SK-N-SH (cell line): ENCODE measurements around the gene IZUMO1. TPM values are rescaled to one million over a fixed set of nuclear protein-coding genes. Genes with fewer than 3 reads are reported as not detected.
A peak's percentile ranks its signal among the peaks of the same experiment; 100 is the strongest.

Experiments
- CTCF ChIA-PET: fragments of 300-600, 350-600 bp; formaldehyde crosslinking; extraction: SDS; loops from one replicate; lab custom pipeline; 2021; lab: Yijun Ruan, JAX
- POLR2A ChIA-PET: fragments of 350-600 bp; sonication (Branson Sonifier 250); formaldehyde crosslinking; extraction: SDS; loops from one replicate; lab custom pipeline; 2020; ENCODE audit warnings: antibody characterized with exemption, inconsistent platforms; lab: Yijun Ruan, JAX
- DNase-seq: peaks from one replicate; pipeline ENCODE4 v3.0.0; 2012
- H2AFZ ChIP-seq: fragments of 200-600 bp; sonication (generic); 2 replicates; pipeline ENCODE4 v1.8.1; 2016; ENCODE audit warnings: antibody characterized with exemption, mild to moderate bottlenecking, low read depth
- H3F3A ChIP-seq: fragments of 200-600 bp; sonication (generic); replicated peaks from 2 replicates; pipeline ENCODE3; 2016; ENCODE audit warnings: antibody characterized with exemption, mild to moderate bottlenecking; ENCODE audit not compliant: insufficient read depth
- H3K27ac ChIP-seq, 2 experiments: fragments of 200-500 bp in 1 of 2; fragments of 200-600 bp in 1 of 2; sonication (Bioruptor generic) in 1 of 2; sonication (generic), shearing (Covaris generic) in 1 of 2; 2 replicates each; pipeline versions ENCODE4 v1.5.1 to v1.6.1; 2014 to 2016; ENCODE audit warnings: low read depth in 2 of 2, inconsistent platforms in 1 of 2, low read length in 1 of 2, mild to moderate bottlenecking in 1 of 2, mixed read lengths in 1 of 2
- H3K27me3 ChIP-seq: fragments of 200-600 bp; sonication (generic), shearing (Covaris generic); 2 replicates; pipeline ENCODE4 v1.6.1; 2016; ENCODE audit warnings: mixed run types; ENCODE audit not compliant: insufficient read depth
- H3K36me3 ChIP-seq, 2 experiments: fragments of 200-500 bp in 1 of 2; fragments of 200-600 bp in 1 of 2; sonication (Bioruptor generic) in 1 of 2; sonication (generic) in 1 of 2; replicated peaks in 1 of 2; 2 replicates each; pipeline versions ENCODE3 to v1.5.1; 2014 to 2016; ENCODE audit warnings: low read length in 1 of 2, mild to moderate bottlenecking in 1 of 2; ENCODE audit not compliant: insufficient read depth in 2 of 2, control insufficient read depth in 1 of 2
- H3K4me1 ChIP-seq, 2 experiments: fragments of 200-500 bp in 1 of 2; fragments of 200-600 bp in 1 of 2; sonication (Bioruptor generic) in 1 of 2; sonication (generic), shearing (Covaris generic) in 1 of 2; 2 replicates each; pipeline versions ENCODE4 v1.5.1 to v1.6.1; 2014 to 2016; ENCODE audit warnings: low read depth in 1 of 2, low read length in 1 of 2, mixed run types in 1 of 2; ENCODE audit not compliant: insufficient read depth in 2 of 2, control insufficient read depth in 1 of 2
- H3K4me2 ChIP-seq: fragments of 200-600 bp; sonication (generic), shearing (Covaris generic); 2 replicates; pipeline ENCODE4 v1.6.1; 2017; ENCODE audit warnings: mixed run types
- H3K4me3 ChIP-seq, 2 experiments: fragments of 200-500 bp in 1 of 2; fragments of 200-600 bp in 1 of 2; sonication (Bioruptor generic) in 1 of 2; sonication (generic), shearing (Covaris generic) in 1 of 2; 2 replicates each; pipeline versions ENCODE4 v1.5.1 to v1.8.1; 2014 to 2016; ENCODE audit warnings: low read depth in 2 of 2, inconsistent platforms in 1 of 2, low read length in 1 of 2, mild to moderate bottlenecking in 1 of 2, mixed read lengths in 1 of 2, moderate library complexity in 1 of 2
- H3K79me2 ChIP-seq: fragments of 200-600 bp; sonication (generic); 2 replicates; pipeline ENCODE4 v1.8.1; 2017; ENCODE audit warnings: mild to moderate bottlenecking; ENCODE audit not compliant: insufficient read depth
- H3K9ac ChIP-seq: fragments of 200-600 bp; sonication (generic); 2 replicates; pipeline ENCODE4 v1.6.1; 2017; ENCODE audit warnings: mixed run types
- H3K9me2 ChIP-seq: fragments of 200-600 bp; sonication (generic); 2 replicates; pipeline ENCODE4 v1.6.1; 2017; ENCODE audit warnings: mixed run types
- H3K9me3 ChIP-seq: fragments of 200-600 bp; sonication (generic); 2 replicates; pipeline ENCODE4 v1.6.1; 2017; ENCODE audit warnings: mixed run types, mild to moderate bottlenecking, moderate library complexity
- H4K20me1 ChIP-seq: fragments of 200-600 bp; sonication (generic); 2 replicates; pipeline ENCODE4 v1.6.1; 2017; ENCODE audit warnings: mild to moderate bottlenecking, mixed run types; ENCODE audit not compliant: insufficient read depth
- ELF1 ChIP-seq: IDR thresholded peaks from 2 replicates; pipeline ENCODE4 v1.4.0; 2012
- GABPA ChIP-seq: IDR thresholded peaks from 2 replicates; pipeline ENCODE4 v1.4.0; 2012; ENCODE audit warnings: low read depth, mild to moderate bottlenecking
- NRF1 ChIP-seq: IDR thresholded peaks from 2 replicates; pipeline ENCODE4 v1.6.1; 2012; ENCODE audit warnings: low read depth, mild to moderate bottlenecking, low read length
- PBX3 ChIP-seq: IDR thresholded peaks from 2 replicates; pipeline ENCODE4; 2012
- RXRA ChIP-seq: IDR thresholded peaks from 2 replicates; pipeline ENCODE4 v1.4.0; 2012; ENCODE audit warnings: low read depth, mild to moderate bottlenecking, borderline replicate concordance
- SIN3A ChIP-seq: IDR thresholded peaks from 2 replicates; pipeline ENCODE4 v1.6.1; 2012; ENCODE audit warnings: low read depth, mild to moderate bottlenecking, low read length, moderate library complexity, borderline replicate concordance
- TAF1 ChIP-seq: IDR thresholded peaks from 2 replicates; pipeline ENCODE4 v1.6.1; 2012; ENCODE audit warnings: low read depth, mild to moderate bottlenecking, low read length, moderate library complexity, borderline replicate concordance
- TCF12 ChIP-seq: IDR thresholded peaks from 2 replicates; pipeline ENCODE4 v1.4.0; 2012
- YY1 ChIP-seq: IDR thresholded peaks from 2 replicates; pipeline ENCODE4 v1.4.0; 2012; ENCODE audit warnings: low read depth, mild to moderate bottlenecking
- WGBS: methylation state at CpG from one replicate; pipeline ENCODE4 v1.1.6; 2017; ENCODE audit warnings: low lambda C conversion rate; 5-methylcytosine and 5-hydroxymethylcytosine counted together
- polyA plus RNA-seq, 3 experiments: library from polyadenylated mRNA; depleted of rRNA; stranded (reverse); fragments of >200 nt; gene quantifications; 2 replicates each; pipeline ENCODE4 v1.2.3, GENCODE V29; 2012

IZUMO1 gene
- polyA plus RNA-seq, 1 of the 3 experiments (the other 2 are of a cell fraction): 0.03 TPM

GRCh38 chr19:48728911-48729664 lies 17.6 kb downstream of the IZUMO1 start:
- no peak for TF ChIP-seq RXRA
- no peak for TF ChIP-seq SIN3A
- no peak for TF ChIP-seq ELF1
- TF ChIP-seq YY1: no peak
- TF ChIP-seq PBX3: no peak
- TF ChIP-seq TAF1: no peak
- TF ChIP-seq NRF1: no peak
- H4K20me1 ChIP-seq: no peaks in the 10 kb centered on the region
- POLR2A ChIA-PET: no interaction called here
- no peak overlapping the region for H3K9ac ChIP-seq
- no peak overlapping the region for H3K27ac ChIP-seq
- H3F3A ChIP-seq: peaks cover 13% of the 10 kb centered on the region
- CTCF ChIA-PET: interaction anchor here (0.8 to 1.3 kb wide), 2 partner anchors 53 to 83 kb away, joined by 3 to 4 read pairs; partner anchors contain the start of gene CA11
- no peak for DNase-seq
- H3K4me3 ChIP-seq: no peak overlapping the region
- no peak overlapping the region for H2AFZ ChIP-seq
- H3K4me1 ChIP-seq: peaks cover 0 to 11% of the 10 kb centered on the region in 2 experiments; a peak in 3 of 4 replicates
- no peak overlapping the region for H3K4me2 ChIP-seq
- H3K9me3 ChIP-seq: no peaks in the 10 kb centered on the region
- no peaks in the 10 kb centered on the region for H3K27me3 ChIP-seq
- H3K9me2 ChIP-seq: no peaks in the 10 kb centered on the region
- WGBS: 93% methylated on average over 44 of the region's 77 CpGs
- no peaks in the 10 kb centered on the region for H3K36me3 ChIP-seq
- H3K79me2 ChIP-seq: no peaks in the 10 kb centered on the region

- Histone ChIP-seq H3K27me3 (no peaks in the 10 kb centered on the region), H3K9me2 (no peaks in the 10 kb centered on the region)
- CTCF ChIA-PET: interaction anchor here (1.6 kb wide), 1 partner anchor 51 kb away, joined by 4 read pairs; no protein-coding TSS in a partner anchor
- peak; percentile 64 for TF ChIP-seq GABPA
- TF ChIP-seq TCF12: no peak
- TF ChIP-seq, all 33 proteins: peak for 1
- no peak overlapping the region for H3K4me3 ChIP-seq
- no peaks in the 10 kb centered on the region for H4K20me1 ChIP-seq
- no peak overlapping the region for H2AFZ ChIP-seq
- no peaks in the 10 kb centered on the region for H3K36me3 ChIP-seq
- H3F3A ChIP-seq: peaks cover 13% of the 10 kb centered on the region
- no peak overlapping the region for H3K4me2 ChIP-seq
- DNase-seq: no peak
- no peak overlapping the region for H3K27ac ChIP-seq
- no peaks in the 10 kb centered on the region for H3K9me3 ChIP-seq
- POLR2A ChIA-PET: interaction anchor here (0.6 kb wide), 1 partner anchor 51 kb away, joined by 3 read pairs; no protein-coding TSS in a partner anchor
- no peak overlapping the region for H3K9ac ChIP-seq
- H3K79me2 ChIP-seq: no peaks in the 10 kb centered on the region
- H3K4me1 ChIP-seq: peaks cover 0 to 11% of the 10 kb centered on the region in 2 experiments; a peak in 3 of 4 replicates
- WGBS: 100% methylated on average over 1 of the region's 2 CpGs
Measured at GRCh38 chr19:48726556-48726955, 20.2 kb downstream of the IZUMO1 start.
